ENCODE data around the gene TMEM26. TPM values are rescaled to one million over a fixed set of nuclear protein-coding genes. Genes with fewer than 3 reads are reported as not detected.
A peak's percentile ranks its signal among the peaks of the same experiment; 100 is the strongest.

Gene TMEM26
- total and polyA plus RNA-seq, 9 of the 15 experiments (the other 6 are each of a cell fraction or from before 2014, with no cell fraction given) = not detected

- no peak overlapping the region for H3K4me3 ChIP-seq
- intact Hi-C loops (cut with micrococcal nuclease) = no loop called here
- H4K20me1 ChIP-seq (replicated peaks; ENCODE audit: control insufficient read depth, insufficient read depth, low read length) = no peaks in the 10 kb centered on the region
- FAIRE-seq = no peak
- no peak for DNase-seq (ENCODE audit: extremely low read depth in 1 of 4, low spot score in 3 of 4)
- H3K9ac ChIP-seq (ENCODE audit: insufficient read depth in 1 of 2, low read depth in 2 of 2, low read length in 2 of 2) = no peak overlapping the region
- H3K9me3 ChIP-seq (replicated peaks; ENCODE audit: control insufficient read depth, insufficient read depth, low read depth, low read length) = no peaks in the 10 kb centered on the region
- no TSS peak for BruUV-seq (replicated peaks)
- POLR2A ChIA-PET = interaction anchor here (0.6 to 1.5 kb wide), 3 partner anchors 11 to 19 kb away, joined by 3 to 6 read pairs (median 5); no protein-coding TSS in a partner anchor
- CTCF ChIA-PET (ENCODE audit: low intra/inter-chr PET ratio) = no interaction called here
- in situ Hi-C loops (cut with MboI) = no loop called here
- H3K27me3 ChIP-seq (ENCODE audit: control insufficient read depth in 2 of 2, insufficient read depth in 2 of 2, low read length in 2 of 2) = no peaks in the 10 kb centered on the region
- no peaks in the 10 kb centered on the region for H3K36me3 ChIP-seq (ENCODE audit: control insufficient read depth, insufficient read depth, low read length)
- H3K27ac ChIP-seq (ENCODE audit: extremely low read depth, low read depth, low read length) = no peak overlapping the region
- H3K4me2 ChIP-seq (ENCODE audit: insufficient read depth, low read length) = no peak overlapping the region
- WGBS (ENCODE audit: insufficient coverage, low coverage, missing lambda C conversion rate) = 17% methylated on average over 2 of the region's 2 CpGs
- ATAC-seq = no peak
- no peaks in the 10 kb centered on the region for H3K9me1 ChIP-seq (ENCODE audit: control insufficient read depth, insufficient read depth, low read length)
- no peaks in the 10 kb centered on the region for H3K79me2 ChIP-seq (ENCODE audit: control insufficient read depth, insufficient read depth, low read length)
- peak overlapping the region; percentile 81; the same call in 1 of the 2 replicates for H2AFZ ChIP-seq (ENCODE audit: low read depth, low read length)
- H3K4me1 ChIP-seq (replicated peaks in 1 of 2; ENCODE audit: control insufficient read depth in 2 of 2, insufficient read depth in 2 of 2, low read length in 2 of 2) = no peaks in the 10 kb centered on the region; a peak in 1 of 5 replicates
- TF ChIP-seq, protein P1, sequence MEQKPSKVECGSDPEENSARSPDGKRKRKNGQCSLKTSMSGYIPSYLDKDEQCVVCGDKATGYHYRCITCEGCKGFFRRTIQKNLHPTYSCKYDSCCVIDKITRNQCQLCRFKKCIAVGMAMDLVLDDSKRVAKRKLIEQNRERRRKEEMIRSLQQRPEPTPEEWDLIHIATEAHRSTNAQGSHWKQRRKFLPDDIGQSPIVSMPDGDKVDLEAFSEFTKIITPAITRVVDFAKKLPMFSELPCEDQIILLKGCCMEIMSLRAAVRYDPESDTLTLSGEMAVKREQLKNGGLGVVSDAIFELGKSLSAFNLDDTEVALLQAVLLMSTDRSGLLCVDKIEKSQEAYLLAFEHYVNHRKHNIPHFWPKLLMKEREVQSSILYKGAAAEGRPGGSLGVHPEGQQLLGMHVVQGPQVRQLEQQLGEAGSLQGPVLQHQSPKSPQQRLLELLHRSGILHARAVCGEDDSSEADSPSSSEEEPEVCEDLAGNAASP (IDR thresholded peaks at IDR 0.05) = no peak
- TF ChIP-seq RBM34 (IDR thresholded peaks at IDR 0.05; ENCODE audit: borderline replicate concordance, insufficient read depth, low read length) (no peak), FOXA3 (CRISPR knock-in tag; conservative IDR thresholded peaks at IDR 0.05 in 1 of 2, IDR thresholded peaks at IDR 0.05 in 1 of 2) (0 out of 4 replicates have a peak, but pooled peaks of 1 of the 2 experiments have one; percentile 22), NFYB (IDR thresholded peaks at IDR 0.05; ENCODE audit: extremely low read depth, insufficient read length) (no peak), FOSL1 (tag; conservative IDR thresholded peaks at IDR 0.05) (peak; percentile 28; the same call in 1 of the 2 replicates), ZNF24 (IDR thresholded peaks at IDR 0.05) (no peak), RFX1 (IDR thresholded peaks at IDR 0.05) (no peak)
These were observed 54.6 kb downstream of the TMEM26 start for GRCh38 chr10:61398366-61399129.
